Measurements from ENCODE around the gene LMX1A. TPM values are rescaled to one million over a fixed set of nuclear protein-coding genes. Genes with fewer than 3 reads are reported as not detected.
A peak's percentile ranks its signal among the peaks of the same experiment; 100 is the strongest.

Gene LMX1A
- total RNA-seq, 2 donors from 2014 or later, result not detected

DNA sequence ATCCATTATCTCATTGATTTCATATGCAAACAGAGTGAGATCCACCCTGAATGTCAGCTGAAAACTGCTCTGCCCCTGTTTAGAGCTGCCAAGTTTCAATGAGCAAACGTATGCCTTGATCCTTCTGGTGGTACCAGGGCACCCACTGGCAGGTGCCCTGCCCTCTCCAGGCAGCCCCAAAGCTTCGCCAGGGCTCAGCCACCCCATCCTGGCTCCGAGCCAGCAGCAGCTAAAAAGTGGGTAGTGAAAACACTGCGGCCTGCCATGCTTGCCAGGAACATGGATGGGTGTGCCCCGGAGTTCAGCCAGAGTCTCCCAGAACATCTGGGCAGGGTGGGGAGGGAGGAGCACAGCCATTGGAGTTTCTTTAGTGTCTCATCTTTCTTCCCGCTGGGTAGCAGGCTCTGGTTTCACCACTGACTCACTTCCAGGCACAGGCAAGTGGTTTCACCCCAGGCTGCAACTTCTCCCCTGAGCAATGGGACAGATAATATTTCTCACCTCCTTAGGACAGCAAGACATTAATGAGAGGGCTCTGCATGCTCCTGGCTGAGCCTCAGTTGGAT lies 8.1 kb upstream of the LMX1A start:
- Histone ChIP-seq H3K4me3 (no peak overlapping the region), H3K4me1 (peaks cover 0 to 12% of the 10 kb centered on the region in 2 donors), H3K27ac (no peak overlapping the region), H3K36me3 (no peaks in the 10 kb centered on the region), H3K9me3 (no peaks in the 10 kb centered on the region), H3K27me3 (no peaks in the 10 kb centered on the region)
- no peak for DNase-seq (ENCODE audit: low spot score)
- TF ChIP-seq, protein P1, sequence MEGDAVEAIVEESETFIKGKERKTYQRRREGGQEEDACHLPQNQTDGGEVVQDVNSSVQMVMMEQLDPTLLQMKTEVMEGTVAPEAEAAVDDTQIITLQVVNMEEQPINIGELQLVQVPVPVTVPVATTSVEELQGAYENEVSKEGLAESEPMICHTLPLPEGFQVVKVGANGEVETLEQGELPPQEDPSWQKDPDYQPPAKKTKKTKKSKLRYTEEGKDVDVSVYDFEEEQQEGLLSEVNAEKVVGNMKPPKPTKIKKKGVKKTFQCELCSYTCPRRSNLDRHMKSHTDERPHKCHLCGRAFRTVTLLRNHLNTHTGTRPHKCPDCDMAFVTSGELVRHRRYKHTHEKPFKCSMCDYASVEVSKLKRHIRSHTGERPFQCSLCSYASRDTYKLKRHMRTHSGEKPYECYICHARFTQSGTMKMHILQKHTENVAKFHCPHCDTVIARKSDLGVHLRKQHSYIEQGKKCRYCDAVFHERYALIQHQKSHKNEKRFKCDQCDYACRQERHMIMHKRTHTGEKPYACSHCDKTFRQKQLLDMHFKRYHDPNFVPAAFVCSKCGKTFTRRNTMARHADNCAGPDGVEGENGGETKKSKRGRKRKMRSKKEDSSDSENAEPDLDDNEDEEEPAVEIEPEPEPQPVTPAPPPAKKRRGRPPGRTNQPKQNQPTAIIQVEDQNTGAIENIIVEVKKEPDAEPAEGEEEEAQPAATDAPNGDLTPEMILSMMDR (IDR thresholded peaks at IDR 0.05), result no peak

DNA sequence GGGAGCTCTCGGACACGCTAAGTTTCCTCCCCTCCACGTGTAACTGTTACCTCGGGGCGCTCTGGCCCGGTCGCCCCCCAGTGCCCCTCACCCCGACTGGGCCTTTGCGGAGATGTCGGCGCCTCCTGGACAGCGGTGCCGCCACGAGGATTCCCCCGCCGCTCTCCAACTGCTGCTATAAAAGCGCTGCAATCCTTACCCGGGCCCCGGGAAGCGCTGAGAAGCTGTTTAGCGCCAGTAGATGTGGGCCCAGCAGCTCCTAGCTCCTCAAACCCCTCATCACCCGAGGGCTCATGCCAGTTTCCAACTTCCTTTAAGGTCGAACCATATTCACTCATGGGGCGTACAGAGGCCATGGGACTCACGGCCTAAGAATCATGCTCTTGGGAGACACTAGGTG lies 361 bp upstream of the LMX1A start:
- Histone ChIP-seq H3K9me3 (no peaks in the 10 kb centered on the region), H3K27ac (no peak overlapping the region), H3K27me3 (peaks cover 20 to 32% of the 10 kb centered on the region in 2 donors), H3K4me1 (peaks cover 0 to 42% of the 10 kb centered on the region in 2 donors), H3K36me3 (no peaks in the 10 kb centered on the region), H3K4me3 (peak overlapping the region in 1 of 2 donors; percentile 44)
- TF ChIP-seq, protein P1 (IDR thresholded peaks at IDR 0.05), result no peak
- DNase-seq (ENCODE audit: low spot score), result no peak

DNA sequence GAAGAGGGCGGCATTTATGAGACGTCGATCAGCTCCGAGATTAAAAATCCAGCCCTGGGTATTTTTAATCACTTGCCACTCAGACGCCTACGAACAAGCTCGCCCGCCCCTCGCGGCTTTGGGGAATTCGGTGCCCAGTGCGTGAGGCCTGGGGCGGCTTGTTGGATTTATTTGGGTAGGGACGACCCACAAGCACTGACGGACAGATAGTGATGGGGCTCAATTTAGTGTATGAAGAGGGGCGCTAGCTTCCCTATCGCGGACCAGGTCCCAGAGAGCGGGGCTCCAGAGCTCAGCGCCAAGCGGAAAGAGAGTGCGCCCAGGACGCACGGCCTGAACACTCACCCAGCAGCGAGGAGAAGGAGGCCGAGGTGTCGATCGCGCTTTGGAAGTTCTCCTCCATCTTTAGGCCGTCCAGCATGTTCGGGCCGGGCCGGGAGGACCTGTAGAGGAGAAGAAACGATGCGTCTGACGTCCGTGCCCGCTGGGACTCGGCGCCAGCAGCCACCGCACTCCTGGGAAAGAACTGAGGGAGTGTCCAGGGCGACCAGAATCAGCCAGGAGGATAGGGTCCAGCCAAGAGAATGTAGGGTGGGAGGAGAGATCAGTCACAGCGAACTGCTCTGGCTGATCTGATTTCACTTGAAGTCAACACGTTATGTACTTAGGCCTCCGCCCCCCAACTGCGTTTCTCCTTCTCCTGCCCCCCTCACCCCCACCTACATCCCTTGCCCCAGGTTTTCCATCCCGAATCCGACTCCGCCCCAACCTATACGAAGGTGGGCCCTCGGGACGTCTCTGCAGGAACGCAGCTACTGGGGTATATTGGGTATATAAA lies 1.2 kb downstream of the LMX1A start:
- Histone ChIP-seq H3K9me3 (no peaks in the 10 kb centered on the region), H3K36me3 (no peaks in the 10 kb centered on the region), H3K4me1 (peaks cover 0 to 42% of the 10 kb centered on the region in 2 donors), H3K27ac (no peak overlapping the region), H3K27me3 (peaks cover 34 to 35% of the 10 kb centered on the region in 2 donors), H3K4me3 (peak overlapping the region in 1 of 2 donors; percentile 44)
- TF ChIP-seq, protein P1 (IDR thresholded peaks at IDR 0.05), result no peak
- no peak for DNase-seq (ENCODE audit: low spot score)

DNA sequence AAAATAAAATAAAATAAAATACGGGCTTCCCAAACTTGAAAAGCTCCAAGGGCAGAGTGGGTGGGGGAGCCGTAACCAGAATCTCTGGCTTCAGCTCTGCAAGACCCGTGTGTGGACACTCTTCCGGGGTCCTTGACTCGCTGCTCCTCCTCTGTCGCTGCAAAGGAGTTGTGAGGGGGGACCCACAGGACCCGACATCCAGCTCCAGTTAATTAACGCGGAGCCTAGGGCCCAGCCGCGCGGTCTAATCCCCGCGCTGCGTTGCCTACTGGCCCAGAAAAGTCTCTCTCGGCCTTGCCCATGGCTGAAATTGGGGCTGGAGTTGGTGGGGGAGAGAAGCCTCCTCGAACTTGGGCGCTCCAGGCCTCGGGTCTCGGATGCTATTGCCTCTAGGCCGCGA lies 1.8 kb downstream of the LMX1A start:
- no peaks in the 10 kb centered on the region for H3K36me3 ChIP-seq
- TF ChIP-seq, protein P1 (IDR thresholded peaks at IDR 0.05), result no peak
- peaks cover 0 to 42% of the 10 kb centered on the region in 2 donors for H3K4me1 ChIP-seq
- H3K9me3 ChIP-seq, result no peaks in the 10 kb centered on the region
- peaks cover 34 to 42% of the 10 kb centered on the region in 2 donors for H3K27me3 ChIP-seq
- no peak overlapping the region for H3K27ac ChIP-seq
- H3K4me3 ChIP-seq, result no peak overlapping the region
- DNase-seq (ENCODE audit: low spot score), result no peak

DNA sequence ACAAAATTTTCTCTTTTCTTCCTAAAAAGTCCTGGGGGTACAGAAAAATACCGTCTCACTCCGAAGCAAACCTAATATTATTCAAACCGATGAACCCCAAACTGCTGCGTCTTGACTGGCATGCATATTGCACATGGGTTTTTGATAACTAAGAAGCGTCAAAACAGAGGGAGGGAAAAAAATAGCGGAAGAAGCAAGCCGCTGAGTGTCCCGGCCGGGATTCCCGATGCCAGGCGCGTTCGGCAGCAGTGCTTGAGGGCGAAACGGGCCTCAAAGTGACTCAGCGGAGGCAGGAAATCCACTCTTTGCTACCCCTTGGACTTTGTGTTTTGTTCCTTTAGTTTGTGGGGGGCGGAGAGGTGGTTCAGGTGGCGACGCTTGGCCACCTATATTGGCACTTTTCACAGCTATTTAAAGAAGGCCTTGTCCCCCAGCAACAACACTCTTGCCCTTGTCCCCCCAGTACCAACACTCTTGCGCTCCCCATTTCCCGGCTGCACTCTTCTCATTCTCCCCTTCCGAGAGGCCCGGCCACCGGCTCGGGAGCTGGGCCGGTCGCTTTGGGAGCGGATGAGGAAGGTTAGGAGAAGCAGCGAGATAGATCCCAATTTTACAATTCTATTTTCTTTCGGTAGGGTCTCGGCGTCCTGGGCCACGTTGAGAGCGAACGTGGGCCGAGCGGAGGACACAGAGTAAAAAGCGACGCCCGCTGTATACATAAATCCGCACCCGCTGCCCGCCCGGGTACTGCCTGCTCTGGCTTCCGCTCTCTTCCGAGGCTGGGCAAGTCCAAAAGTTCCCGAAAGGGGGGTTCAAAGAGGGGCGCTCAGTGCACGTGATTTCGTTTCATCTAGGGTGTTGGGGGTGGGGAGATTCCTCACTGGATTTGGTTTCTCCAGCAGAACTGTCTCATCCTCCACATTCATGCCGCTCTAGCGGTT lies 2.5 kb downstream of the LMX1A start:
- Histone ChIP-seq H3K27ac (no peak overlapping the region), H3K27me3 (peaks cover 34 to 43% of the 10 kb centered on the region in 2 donors), H3K36me3 (no peaks in the 10 kb centered on the region), H3K4me3 (no peak overlapping the region), H3K4me1 (peaks cover 0 to 42% of the 10 kb centered on the region in 2 donors), H3K9me3 (no peaks in the 10 kb centered on the region)
- TF ChIP-seq, protein P1 (IDR thresholded peaks at IDR 0.05), result no peak
- DNase-seq (ENCODE audit: low spot score), result no peak

All from right atrium auricular region (tissue), 2 donors.